ENCODE data around the gene ARAP2.
A peak's percentile ranks its signal among the peaks of the same experiment; 100 is the strongest.

Gene ARAP2

GRCh38 chr4:36088542-36088941 is 155.8 kb downstream of the ARAP2 start:
- DNase-seq: no peak

- DNase-seq: no peak
Observed at GRCh38 chr4:36086261-36086786, 158.0 kb downstream of the ARAP2 start.

- no peak for DNase-seq
Observed at GRCh38 chr4:36082817-36083216, 161.5 kb downstream of the ARAP2 start.

GRCh38 chr4:36081185-36081584 is 163.1 kb downstream of the ARAP2 start:
- DNase-seq: peak; percentile 51

- DNase-seq: no peak
Observed at GRCh38 chr4:36079666-36080065, 164.6 kb downstream of the ARAP2 start.

DNA sequence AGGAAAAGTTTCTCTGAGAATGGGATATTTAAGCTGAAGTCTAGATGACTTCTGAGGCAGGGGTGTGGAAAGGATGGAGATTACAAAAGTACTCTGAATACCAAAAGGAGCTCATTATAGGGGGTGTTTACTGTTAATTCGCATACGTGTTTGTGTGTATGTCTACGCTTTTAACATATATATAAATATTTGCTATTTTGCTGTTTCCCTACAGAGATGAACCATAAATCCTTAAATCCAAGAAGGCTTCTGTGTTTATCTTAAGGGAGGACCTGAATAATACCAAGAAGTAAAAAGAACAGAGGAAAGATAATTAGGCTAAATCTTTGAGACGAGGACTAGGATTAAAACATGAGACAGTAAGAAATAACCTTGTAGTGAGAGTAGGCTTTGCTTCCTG is 166.0 kb downstream of the ARAP2 start:
- no peak for DNase-seq

GRCh38 chr4:36072529-36072928 is 171.8 kb downstream of the ARAP2 start:
- DNase-seq: no peak

- no peak for DNase-seq
Observed at GRCh38 chr4:36067116-36067515, 177.2 kb downstream of the ARAP2 start.

GRCh38 chr4:36065274-36065871 is 178.9 kb downstream of the ARAP2 start:
- no peak for DNase-seq

GRCh38 chr4:36064117-36064516 is 180.2 kb downstream of the ARAP2 start:
- DNase-seq: no peak

- DNase-seq: no peak
Observed at GRCh38 chr4:36056136-36056535, 188.2 kb downstream of the ARAP2 start.

GRCh38 chr4:36054694-36055422 is 189.5 kb downstream of the ARAP2 start:
- no peak for DNase-seq

DNA sequence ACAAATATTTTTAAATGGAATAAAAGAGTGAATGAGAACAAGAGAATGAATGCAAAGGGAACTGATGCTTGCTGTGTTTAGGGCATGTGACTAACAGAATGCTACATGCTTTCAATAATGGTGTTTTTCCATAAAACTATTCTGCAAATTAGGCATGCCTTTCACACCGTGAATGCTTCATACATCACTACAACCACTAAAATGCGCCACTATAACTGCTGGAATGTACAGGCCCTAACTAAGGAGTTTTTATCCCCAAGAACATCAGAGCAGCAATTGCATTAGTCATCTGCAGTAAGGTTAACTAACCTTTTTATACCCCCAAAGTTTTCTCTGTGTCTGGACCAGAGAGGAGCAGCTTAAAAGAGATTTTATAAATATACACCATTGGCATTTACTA is 190.4 kb downstream of the ARAP2 start:
- DNase-seq: no peak

DNA sequence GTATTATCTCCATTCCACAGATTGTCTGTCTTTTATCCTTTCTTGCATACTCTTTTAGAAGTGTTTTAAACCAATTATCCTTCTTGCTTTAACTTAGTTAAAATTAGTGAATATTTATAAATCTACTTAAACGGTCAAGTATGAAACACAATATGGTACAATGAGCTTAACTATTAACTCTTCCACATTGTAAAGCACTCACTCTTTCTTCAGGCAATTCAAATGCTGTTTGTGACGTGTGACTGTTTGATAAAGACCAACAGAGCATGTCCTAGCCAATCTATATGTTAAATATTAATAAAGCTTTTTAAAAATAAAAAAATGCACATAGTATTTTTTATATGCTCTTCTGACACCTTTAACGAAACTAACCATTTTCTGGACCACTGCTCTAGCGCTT is 192.7 kb downstream of the ARAP2 start:
- no peak for DNase-seq

DNA sequence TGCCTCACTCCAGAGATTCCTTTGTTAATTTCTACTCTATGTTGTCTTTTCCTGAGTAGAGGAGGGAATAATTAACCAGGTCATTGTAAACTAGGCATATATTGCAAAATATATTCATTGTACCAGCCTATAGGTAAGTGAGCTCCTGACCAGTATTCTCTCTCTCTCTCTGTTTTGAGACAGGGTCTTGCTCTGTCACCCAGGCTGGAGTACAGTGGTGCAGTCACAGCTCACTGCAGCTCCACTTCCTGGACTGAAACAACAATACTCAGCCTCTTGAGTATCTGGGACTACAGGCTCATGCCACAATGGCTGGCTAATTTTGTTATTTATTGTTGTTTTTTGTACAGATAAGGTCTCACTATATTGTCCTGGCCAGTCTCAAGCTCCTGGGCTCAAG is 198.3 kb downstream of the ARAP2 start:
- DNase-seq: no peak

DNA sequence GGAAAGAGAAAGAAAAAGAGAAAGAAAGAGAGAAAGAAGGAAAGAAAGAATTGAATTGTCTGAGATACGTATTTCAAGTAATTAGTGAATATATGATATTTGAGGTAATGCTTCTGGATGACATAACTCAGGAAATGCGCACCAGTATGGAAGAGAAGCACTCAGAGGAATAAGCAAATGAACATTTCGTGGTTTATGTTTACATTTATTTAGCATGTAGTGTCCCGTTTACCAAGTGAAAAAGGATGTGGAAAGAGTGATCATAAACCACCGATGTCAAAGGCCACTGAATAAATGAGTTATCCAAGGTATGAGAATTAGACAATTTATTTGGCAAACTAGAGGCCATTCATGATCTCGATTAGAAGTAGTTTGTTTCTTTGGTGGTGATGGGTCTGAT is 200.4 kb downstream of the ARAP2 start:
- no peak for DNase-seq

GRCh38 chr4:36043241-36043640 is 201.1 kb downstream of the ARAP2 start:
- DNase-seq: no peak

DNA sequence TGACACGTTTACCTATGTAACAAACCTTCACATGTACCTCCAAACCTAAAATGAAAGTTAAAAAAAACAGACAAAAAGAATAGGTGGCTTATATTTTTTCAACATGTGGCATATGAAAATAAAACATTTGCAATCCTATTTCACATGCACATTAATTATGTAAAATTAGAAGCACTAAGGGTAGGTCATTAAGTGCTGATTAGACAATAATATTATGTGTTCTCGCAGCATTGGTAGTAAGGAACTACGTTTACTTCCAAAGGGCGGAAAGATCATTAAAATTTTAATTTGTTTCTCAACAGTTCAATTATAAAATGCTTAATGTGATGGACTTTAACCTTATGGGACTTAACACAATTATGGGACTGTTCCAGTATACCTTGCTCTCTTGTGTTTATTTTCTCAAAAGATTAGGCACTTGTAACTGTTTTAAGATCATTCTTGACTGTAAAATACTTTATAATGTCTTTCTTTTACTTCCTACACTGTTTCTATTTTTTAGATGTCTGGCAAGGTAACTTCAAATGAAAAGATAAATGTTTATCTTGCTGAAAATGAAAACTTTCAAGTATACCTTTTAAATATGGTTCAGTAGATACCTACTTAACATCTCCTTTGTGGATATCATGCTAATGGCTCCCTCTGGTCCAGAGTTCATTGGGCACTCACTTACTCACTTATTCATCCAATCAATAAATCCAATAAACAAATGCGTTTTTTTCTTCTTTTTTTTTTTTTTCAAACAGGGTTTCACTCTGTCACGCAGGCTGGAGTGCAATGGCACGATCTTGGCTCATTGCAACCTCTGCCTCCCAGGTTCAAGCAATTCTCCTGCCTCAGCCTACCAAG is 202.0 kb downstream of the ARAP2 start:
- no peak for DNase-seq

GRCh38 chr4:36041340-36041739 is 203.0 kb downstream of the ARAP2 start:
- DNase-seq: no peak

- DNase-seq: no peak
Observed at GRCh38 chr4:36039026-36039425, 205.3 kb downstream of the ARAP2 start.

GRCh38 chr4:36038491-36038890 is 205.8 kb downstream of the ARAP2 start:
- DNase-seq: no peak

GRCh38 chr4:36037127-36037526 is 207.2 kb downstream of the ARAP2 start:
- DNase-seq: no peak

DNA sequence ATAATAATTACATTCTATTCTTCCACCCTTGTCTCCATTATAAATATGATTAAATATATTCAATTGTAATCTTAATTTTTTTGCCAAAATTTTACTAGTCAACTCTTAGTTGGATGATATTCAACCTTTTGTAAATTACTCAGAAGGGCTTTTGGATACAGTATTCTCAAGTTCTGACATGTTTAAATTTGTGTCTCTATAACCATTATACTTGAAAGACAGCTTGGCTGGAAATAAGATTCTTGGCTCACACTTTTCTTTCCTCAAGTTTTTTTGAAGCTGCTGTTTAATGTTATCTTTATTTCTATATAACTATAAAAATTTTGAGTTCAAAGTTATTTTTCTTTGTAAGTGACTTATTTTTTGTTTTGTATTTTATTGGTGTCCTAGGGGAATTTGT is 214.4 kb downstream of the ARAP2 start:
- no peak for DNase-seq

GRCh38 chr4:36027203-36027602 is 217.1 kb downstream of the ARAP2 start:
- no peak for DNase-seq
